ENCODE data around the gene CEP43. TPM values are rescaled to one million over a fixed set of nuclear protein-coding genes. Genes with fewer than 3 reads are reported as not detected.

CEP43 gene
- total and polyA plus RNA-seq, 12 donors, result 7.5 to 15.0 (median 9.9) TPM

DNA sequence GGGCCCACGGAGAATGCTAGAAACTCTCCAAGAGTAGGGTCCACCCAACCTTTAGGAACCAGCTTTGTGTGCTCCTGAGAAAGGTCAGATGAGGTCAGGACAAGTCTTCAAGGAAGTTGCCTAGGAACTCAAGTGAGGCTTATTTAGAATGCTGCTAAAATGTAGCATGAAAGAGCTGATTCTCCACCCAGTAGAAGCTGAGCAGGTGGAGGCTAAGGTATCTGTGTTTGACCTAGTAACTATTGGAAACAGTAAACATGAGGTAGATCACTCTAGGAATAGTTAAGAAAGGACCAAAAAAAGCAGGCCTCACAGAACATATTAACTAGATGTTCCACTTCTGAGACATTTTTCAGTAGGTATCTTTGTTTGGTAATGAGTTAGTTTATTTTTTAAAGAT is 13.9 kb downstream of the CEP43 start:
- ATAC-seq (no peak), DNase-seq (no peak)
- no peaks in the 10 kb centered on the region for H3K27me3 ChIP-seq
- 98 to 100% methylated on average over 1 of the region's 1 CpG for WGBS, 2 donors
- no peak for TF ChIP-seq CTCF (IDR thresholded peaks at IDR 0.05)
- intact Hi-C loops (cut with DNase I), result no loop called here
- no peak overlapping the region for H3K27ac ChIP-seq
- no peaks in the 10 kb centered on the region for H3K9me3 ChIP-seq
- H3K4me3 ChIP-seq, result no peak overlapping the region
- no peaks in the 10 kb centered on the region for H3K4me1 ChIP-seq
- H3K36me3 ChIP-seq, result peaks cover 0 to 76% (median 18%) of the 10 kb centered on the region in 9 donors

DNA sequence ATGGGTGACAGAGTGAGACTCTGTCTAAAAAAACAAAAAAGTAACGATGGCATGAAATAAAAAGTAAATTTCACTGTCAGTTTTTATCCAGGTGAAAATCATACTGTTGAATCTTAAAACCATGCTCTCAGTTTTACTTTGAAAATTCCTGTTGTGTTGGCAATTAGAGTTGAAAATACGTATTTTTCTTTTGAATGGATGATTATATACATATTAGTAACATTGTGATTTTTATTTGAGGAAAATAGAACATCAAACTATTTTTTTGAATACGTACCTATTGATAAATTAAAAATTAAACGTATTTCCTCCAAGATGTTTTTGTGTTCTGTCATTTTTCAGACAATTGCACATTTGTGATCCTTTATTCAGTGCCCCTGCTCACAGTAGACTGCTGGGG is 14.7 kb downstream of the CEP43 start:
- Histone ChIP-seq H3K27ac (no peak overlapping the region), H3K4me1 (no peaks in the 10 kb centered on the region), H3K9me3 (no peaks in the 10 kb centered on the region), H3K27me3 (no peaks in the 10 kb centered on the region), H3K36me3 (peaks cover 0 to 74% (median 18%) of the 10 kb centered on the region in 9 donors), H3K4me3 (no peak overlapping the region)
- no peak for TF ChIP-seq CTCF (IDR thresholded peaks at IDR 0.05)
- ATAC-seq (no peak), DNase-seq (no peak)
- WGBS, 2 donors, result 97 to 98% methylated on average over 4 of the region's 4 CpGs
- intact Hi-C loops (cut with DNase I), result no loop called here

DNA sequence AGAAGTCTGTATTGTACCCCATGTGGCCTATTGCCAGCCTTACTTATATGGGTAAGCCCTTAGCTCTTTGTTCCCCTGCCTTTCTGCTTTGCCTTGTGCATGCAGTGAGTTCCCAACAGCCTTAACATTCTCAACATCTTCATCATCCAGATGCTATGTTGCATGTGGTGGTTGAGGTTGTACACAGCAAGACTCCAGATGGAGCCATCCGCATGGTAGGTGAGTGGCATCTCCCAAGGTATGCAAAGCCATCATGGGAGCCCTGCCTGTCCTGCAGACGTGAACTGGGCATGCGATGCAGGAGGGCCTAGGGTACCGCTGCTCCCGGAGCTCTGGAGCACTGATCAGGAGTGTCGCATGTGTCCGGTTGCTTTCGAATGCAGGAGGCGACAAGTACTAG is 16.1 kb downstream of the CEP43 start:
- DNase-seq (no peak), ATAC-seq (no peak)
- H3K4me3 ChIP-seq, result no peak overlapping the region
- H3K27me3 ChIP-seq, result no peaks in the 10 kb centered on the region
- peaks cover 0 to 88% (median 18%) of the 10 kb centered on the region in 9 donors for H3K36me3 ChIP-seq
- 95 to 97% methylated on average over 9 of the region's 9 CpGs for WGBS, 2 donors
- no peak for TF ChIP-seq CTCF (IDR thresholded peaks at IDR 0.05)
- no peaks in the 10 kb centered on the region for H3K4me1 ChIP-seq
- no peaks in the 10 kb centered on the region for H3K9me3 ChIP-seq
- intact Hi-C loops (cut with DNase I), result no loop called here
- H3K27ac ChIP-seq, result no peak overlapping the region

DNA sequence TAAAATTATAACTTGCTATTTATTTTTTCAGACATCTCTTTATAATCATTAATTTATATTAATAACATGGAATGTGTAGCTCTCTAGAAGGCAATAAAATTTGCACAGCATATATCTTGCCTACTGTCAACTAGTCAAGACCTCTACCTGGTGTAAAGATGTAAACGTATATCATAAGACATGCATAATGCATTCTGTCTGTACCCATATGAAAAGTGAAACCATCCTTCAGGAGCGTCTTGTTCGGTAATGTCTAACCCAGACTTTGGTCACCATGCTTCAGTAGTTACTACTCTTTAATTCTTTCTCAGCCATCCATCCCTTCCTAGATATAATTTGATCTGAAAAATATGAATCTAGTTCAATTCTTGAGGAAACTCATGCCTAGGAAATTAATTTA is 21.0 kb downstream of the CEP43 start:
- H3K36me3 ChIP-seq, result peaks cover 0 to 67% (median 11%) of the 10 kb centered on the region in 9 donors

More for the DNA sequence above, 21.0 kb downstream of the CEP43 start:
- ATAC-seq, result no peak
- intact Hi-C loops (cut with DNase I), result no loop called here
- Histone ChIP-seq H3K9me3 (no peaks in the 10 kb centered on the region), H3K4me1 (no peaks in the 10 kb centered on the region), H3K4me3 (no peak overlapping the region), H3K27ac (no peak overlapping the region), H3K27me3 (no peaks in the 10 kb centered on the region)
- DNase-seq, result no peak
- TF ChIP-seq CTCF (IDR thresholded peaks at IDR 0.05), result no peak
- 97 to 100% methylated on average over 3 of the region's 3 CpGs for WGBS, 2 donors

Data from heart right ventricle (tissue), 16 donors.